A549 (cell line): ENCODE measurements around the gene PHRF1.

ENCODE experiments used
- CBX8 ChIP-seq: fragments of 200-600 bp; sonication (generic); IDR thresholded peaks from 2 replicates; pipeline ENCODE4 v1.6.1; 2016
- CTCF ChIP-seq: fragments of >200 bp; sonication (Bioruptor Twin); formaldehyde crosslinking; IDR thresholded peaks from 3 replicates; pipeline ENCODE4 v1.5.1; 2016
- PHF8 ChIP-seq: fragments of 200-600 bp; sonication (generic); IDR thresholded peaks from 2 replicates; pipeline ENCODE4 v1.6.1; 2016; ENCODE audit warnings: low read depth, mild to moderate bottlenecking, antibody characterized with exemption, moderate library complexity, borderline replicate concordance

GRCh38 chr11:587978-588380 lies 11.7 kb downstream of the PHRF1 start:
- no peak for TF ChIP-seq PHF8
- TF ChIP-seq CBX8: no peak
- TF ChIP-seq CTCF: no peak
